Lung (tissue), 12 donors: Measurements from ENCODE around the gene DOCK8. TPM values are rescaled to one million over a fixed set of nuclear protein-coding genes. Genes with fewer than 3 reads are reported as not detected.

ENCODE experiments used
- ATAC-seq: fragments of 200-7000 bp; cut with Tn5 transposase; one replicate; pipeline ENCODE4 v1.9.1; 2020; ENCODE audit warnings: moderate number of reproducible peaks; ENCODE audit not compliant: insufficient read depth, low FRiP score
- DNase-seq, 3 donors: peaks; one replicate each; pipeline ENCODE4 v3.0.0-alpha.2; 2013 to 2017
- H3K27ac ChIP-seq, 2 donors: one replicate each; pipeline ENCODE4 v1.5.1; 2013; ENCODE audit warnings: mild to moderate bottlenecking in 2 of 2, moderate library complexity in 2 of 2, control low read depth in 1 of 2, inconsistent platforms in 1 of 2, low read depth in 1 of 2, low read length in 1 of 2
- H3K27me3 ChIP-seq, 3 donors: one replicate each; pipeline ENCODE4 v1.5.1; 2013; ENCODE audit warnings: low read length in 2 of 3; ENCODE audit not compliant: control insufficient read depth in 3 of 3, insufficient read depth in 3 of 3
- H3K36me3 ChIP-seq, 4 donors: one replicate each; pipeline ENCODE4 v1.5.1; 2013; ENCODE audit warnings: low read length in 4 of 4, mild to moderate bottlenecking in 1 of 4, moderate library complexity in 1 of 4; ENCODE audit not compliant: control insufficient read depth in 4 of 4, insufficient read depth in 4 of 4
- H3K4me1 ChIP-seq, 5 donors: one replicate each; pipeline ENCODE4 v1.5.1; 2013; ENCODE audit warnings: low read length in 5 of 5, mild to moderate bottlenecking in 2 of 5, moderate library complexity in 1 of 5; ENCODE audit not compliant: control insufficient read depth in 5 of 5, insufficient read depth in 5 of 5
- H3K4me3 ChIP-seq: one replicate; pipeline ENCODE4 v1.5.1; 2013; ENCODE audit warnings: mild to moderate bottlenecking, control low read depth, moderate library complexity
- H3K9ac ChIP-seq, 2 donors: one replicate each; pipeline ENCODE4 v1.5.1; 2013; ENCODE audit warnings: low read length in 2 of 2, control low read depth in 1 of 2; ENCODE audit not compliant: insufficient read depth in 1 of 2
- H3K9me3 ChIP-seq, 4 donors: one replicate each; pipeline ENCODE4 v1.5.1; 2013; ENCODE audit warnings: low read length in 3 of 4, mild to moderate bottlenecking in 1 of 4, moderate library complexity in 1 of 4; ENCODE audit not compliant: control insufficient read depth in 4 of 4, insufficient read depth in 3 of 4
- CTCF ChIP-seq: IDR thresholded peaks from 2 replicates; pipeline ENCODE4 v1.5.1; 2012; ENCODE audit warnings: mild to moderate bottlenecking; ENCODE audit errors: control extremely low read depth, extremely low read depth
- WGBS, 2 donors: extraction: QIAGEN DNeasy Blood & Tissue Kit; methylation state at CpG; one replicate each; pipeline ENCODE4 v1.1.7; 2013; 5-methylcytosine and 5-hydroxymethylcytosine counted together
- polyA plus RNA-seq, 2 donors: library from polyadenylated mRNA; stranded (reverse); fragments of 200-250 nt; gene quantifications; one replicate each; pipeline ENCODE4 v1.2.1, GENCODE V29; 2013
- total RNA-seq, 2 donors: library from RNA; depleted of rRNA in 1 of 2; stranded (reverse); fragments of >200 nt in 1 of 2; gene quantifications; one replicate each; pipeline ENCODE4 v1.2.1, GENCODE V29; 2014 to 2021
- donor health status: control.
- donor health status: control.
- donor health status: Bipolar disorder and iron deficiency.
- donor health status: healthy.
- donor health status: DM: yes; HTN: yes; CAD: no.

Gene DOCK8
- total and polyA plus RNA-seq, 4 donors = 9.6 to 75.1 (median 27.3) TPM

GRCh38 chr9:278651-279050 is 64.0 kb downstream of the DOCK8 start:
- 66 to 79% methylated on average over 8 of the region's 8 CpGs for WGBS, 2 donors
- no peak for DNase-seq
- Histone ChIP-seq H3K9me3 (no peaks in the 10 kb centered on the region), H3K9ac (no peak overlapping the region), H3K36me3 (no peaks in the 10 kb centered on the region), H3K27ac (peak overlapping the region in 1 of 2 donors; percentile 52), H3K27me3 (no peaks in the 10 kb centered on the region), H3K4me1 (no peaks in the 10 kb centered on the region), H3K4me3 (no peak overlapping the region)
- peak; percentile 62 for ATAC-seq
- no peak for TF ChIP-seq CTCF

GRCh38 chr9:279674-280073 is 65.0 kb downstream of the DOCK8 start:
- no peak overlapping the region for H3K9ac ChIP-seq
- 83% methylated on average over 4 of the region's 4 CpGs for WGBS, 2 donors
- H3K27me3 ChIP-seq = no peaks in the 10 kb centered on the region
- no peak overlapping the region for H3K27ac ChIP-seq
- no peak overlapping the region for H3K4me3 ChIP-seq
- no peaks in the 10 kb centered on the region for H3K9me3 ChIP-seq
- TF ChIP-seq CTCF = no peak
- ATAC-seq (no peak), DNase-seq (no peak)
- no peaks in the 10 kb centered on the region for H3K4me1 ChIP-seq
- no peaks in the 10 kb centered on the region for H3K36me3 ChIP-seq

GRCh38 chr9:281741-282645 is 67.3 kb downstream of the DOCK8 start:
- 48 to 49% methylated on average over 8 of the region's 8 CpGs for WGBS, 2 donors
- Histone ChIP-seq H3K27ac (peak overlapping the region in 1 of 2 donors; percentile 11), H3K4me1 (peaks cover 0 to 1% (median 0%) of the 10 kb centered on the region in 5 donors), H3K9me3 (no peaks in the 10 kb centered on the region), H3K27me3 (no peaks in the 10 kb centered on the region), H3K9ac (no peak overlapping the region), H3K36me3 (no peaks in the 10 kb centered on the region), H3K4me3 (no peak overlapping the region)
- ATAC-seq = no peak
- TF ChIP-seq CTCF = no peak
- no peak for DNase-seq
